HuH-7 (cell line): Measurements from ENCODE around the gene SLC49A4.

Experiments used
- DNase-seq: peaks from one replicate; pipeline ENCODE4 v3.0.0; 2011; ENCODE audit warnings: low spot score

Gene SLC49A4

GRCh38 chr3:122929188-122930062, 134.6 kb downstream of the SLC49A4 start:
- DNase-seq, result no peak

DNA sequence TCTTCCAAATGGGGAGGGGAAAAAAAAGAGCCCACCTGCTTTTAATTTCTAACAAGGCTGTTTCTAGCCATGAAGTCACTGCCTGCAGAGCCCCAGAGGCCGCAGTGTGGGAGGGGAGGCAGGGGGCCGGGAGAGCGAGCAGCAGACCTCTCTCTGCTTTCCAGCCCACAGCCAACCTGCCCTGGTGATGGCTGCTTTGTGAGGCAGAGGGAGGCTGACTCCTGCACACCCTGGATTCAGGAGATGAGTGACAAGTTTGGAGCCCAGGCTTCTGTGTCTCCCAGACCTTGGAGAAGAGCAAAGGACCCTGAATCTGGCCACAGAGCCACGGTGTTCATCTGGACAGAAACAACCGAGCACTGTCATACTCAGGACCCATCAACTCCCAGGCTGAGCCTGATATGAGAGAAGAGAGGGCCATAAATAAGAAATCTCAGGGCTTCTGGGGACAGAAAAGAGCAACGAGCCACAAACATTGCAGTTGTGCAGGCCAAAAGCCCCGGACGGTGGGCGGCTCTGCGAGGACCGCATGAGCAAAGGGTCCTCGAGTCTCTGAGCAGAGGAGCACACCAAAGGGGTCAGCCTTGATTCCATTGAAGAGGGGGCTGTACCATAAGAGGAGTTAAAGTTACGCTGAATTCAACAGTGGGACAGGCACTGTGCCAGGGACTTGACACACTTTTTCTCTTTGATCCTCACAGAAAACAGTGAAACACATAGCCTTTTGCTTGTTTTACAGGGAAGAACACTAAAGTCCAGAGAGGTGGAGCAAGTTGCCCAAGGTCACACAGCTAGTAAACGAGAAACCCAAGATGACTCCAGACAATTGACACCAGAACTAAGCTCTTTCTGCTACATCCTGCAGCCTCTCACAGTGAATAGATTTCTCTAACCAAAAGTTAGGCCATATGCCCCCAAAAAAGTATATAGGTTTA, 135.5 kb downstream of the SLC49A4 start:
- no peak for DNase-seq
